Gastrocnemius medialis (tissue), 4 donors: ENCODE measurements around the gene ACAP1. TPM values are rescaled to one million over a fixed set of nuclear protein-coding genes. Genes with fewer than 3 reads are reported as not detected.
"Not testable (repeated sequence)": the region's sequence is repeated elsewhere in the genome, so short reads cannot be mapped to it uniquely, and the experiment has no call there.

ENCODE experiments used
- ATAC-seq, 2 donors: fragments of 150-250 bp; one replicate each; pipeline ENCODE4 v1.9.1; 2016
- DNase-seq, 2 donors: peaks; one replicate each; pipeline ENCODE4 v3.0.0-alpha.2; 2019
- H3K27ac ChIP-seq, 4 donors: fragments of 200-600 bp; sonication (generic); 1 replicate in 1 of 4; 2 replicates in 3 of 4; pipeline ENCODE4 v1.5.1; 2016 to 2018; ENCODE audit warnings: mild to moderate bottlenecking in 2 of 4, moderate library complexity in 1 of 4
- H3K27me3 ChIP-seq, 3 donors: fragments of 200-600 bp; sonication (generic) in 2 of 3; 1 replicate in 1 of 3; 2 replicates in 2 of 3; pipeline versions ENCODE4 v1.5.1 to v1.6.0; 2016 to 2019; ENCODE audit warnings: mild to moderate bottlenecking in 1 of 3, moderate library complexity in 1 of 3
- H3K36me3 ChIP-seq, 2 donors: fragments of 200-600 bp; sonication (generic) in 1 of 2; one replicate each; pipeline ENCODE4 v1.5.1; 2017 to 2018
- H3K4me1 ChIP-seq, 2 donors: fragments of 200-600 bp; sonication (generic) in 1 of 2; one replicate each; pipeline ENCODE4 v1.5.1; 2016 to 2017; ENCODE audit warnings: mild to moderate bottlenecking in 2 of 2
- H3K4me3 ChIP-seq, 4 donors: fragments of 200-600 bp; sonication (generic) in 3 of 4; 1 replicate in 1 of 4; 2 replicates in 3 of 4; pipeline ENCODE4 v1.5.1; 2016 to 2019; ENCODE audit warnings: mild to moderate bottlenecking in 2 of 4
- H3K9me3 ChIP-seq, 3 donors: fragments of 200-600 bp; sonication (generic) in 2 of 3; 1 replicate in 1 of 3; 2 replicates in 2 of 3; pipeline ENCODE4 v1.5.1; 2016 to 2019
- CTCF ChIP-seq, 5 experiments: fragments of 450-650 bp in 3 of 5; fragments of 200-600 bp in 2 of 5; sonication (generic) in 2 of 5; IDR thresholded peaks in 4 of 5; conservative IDR thresholded peaks in 1 of 5; 1 replicate in 4 of 5; 2 replicates in 1 of 5; pipeline ENCODE4 v1.5.1; 2016 to 2019; ENCODE audit warnings: antibody characterized with exemption in 5 of 5, mild to moderate bottlenecking in 3 of 5, moderate library complexity in 3 of 5
- POLR2A ChIP-seq, 2 donors: fragments of 450-650 bp; IDR thresholded peaks; one replicate each; pipeline ENCODE4 v1.6.1; 2017; ENCODE audit warnings: antibody characterized with exemption in 2 of 2, mild to moderate bottlenecking in 2 of 2, moderate library complexity in 2 of 2
- in situ Hi-C, 4 donors: fragments of 200-750 bp; cut with MboI; loops; one replicate each; pipeline versions ENCODE4 v1.15.0 to v1.8.0; 2017; ENCODE audit warnings: low sequenced_read_pairs in 4 of 4
- intact Hi-C: fragments of 100-400 bp; cut with DNase I; formaldehyde crosslinking; loops from one replicate; pipeline ENCODE4 v1.15.1; 2023; ENCODE audit warnings: low total_unique reads
- total RNA-seq, 4 donors: library from RNA; depleted of rRNA; stranded (reverse); fragments of >200 nt; gene quantifications; one replicate each; pipeline versions ENCODE4 v1.1.0 to v1.2.3, GENCODE V29; 2016

Gene ACAP1
- total RNA-seq, 4 donors from 2014 or later = 0.22 to 16.3 (median 1.7) TPM

- Histone ChIP-seq H3K9me3 (no peaks in the 10 kb centered on the region), H3K27me3 (peaks cover 24 to 45% (median 38%) of the 10 kb centered on the region in 3 donors), H3K4me1 (peaks cover 7% of the 10 kb centered on the region in 2 donors), H3K27ac (no peak overlapping the region), H3K4me3 (no peak overlapping the region), H3K36me3 (no peaks in the 10 kb centered on the region)
- in situ Hi-C loops = loop anchor here in 1 of 4 donors (25.0 kb wide), 1 partner anchor 298 kb away; the partner anchor contains the start of genes SLC16A11 and SLC16A13
- TF ChIP-seq POLR2A (IDR thresholded peaks at IDR 0.05) = no peak
- no peak for TF ChIP-seq CTCF (IDR thresholded peaks at IDR 0.05 in 4 of 5, conservative IDR thresholded peaks at IDR 0.05 in 1 of 5)
- intact Hi-C loops = no loop called here
- DNase-seq = no peak
- ATAC-seq = no peak
These were observed 1.3 kb upstream of the ACAP1 start for GRCh38 chr17:7334938-7335538.

GRCh38 chr17:7335765-7336164, 564 bp upstream of the ACAP1 start:
- H3K36me3 ChIP-seq, intact Hi-C loops, H3K9me3 ChIP-seq, DNase-seq, H3K27ac ChIP-seq, ATAC-seq, H3K4me1 ChIP-seq, H3K4me3 ChIP-seq: not testable (repeated sequence)
- in situ Hi-C loops = loop anchor here in 1 of 4 donors (25.0 kb wide), 1 partner anchor 298 kb away; the partner anchor contains the start of genes SLC16A11 and SLC16A13
- H3K27me3 ChIP-seq = peaks cover 29 to 46% (median 41%) of the 10 kb centered on the region in 3 donors

GRCh38 chr17:7337600-7337999, 1.3 kb downstream of the ACAP1 start:
- in situ Hi-C loops = loop anchor here in 1 of 4 donors (25.0 kb wide), 1 partner anchor 300 kb away; the partner anchor contains the start of genes SLC16A11 and SLC16A13
- H3K4me3 ChIP-seq, H3K4me1 ChIP-seq, H3K27ac ChIP-seq, DNase-seq, ATAC-seq, H3K9me3 ChIP-seq, H3K36me3 ChIP-seq, intact Hi-C loops: not testable (repeated sequence)
- peaks cover 29 to 50% (median 41%) of the 10 kb centered on the region in 3 donors for H3K27me3 ChIP-seq

DNA sequence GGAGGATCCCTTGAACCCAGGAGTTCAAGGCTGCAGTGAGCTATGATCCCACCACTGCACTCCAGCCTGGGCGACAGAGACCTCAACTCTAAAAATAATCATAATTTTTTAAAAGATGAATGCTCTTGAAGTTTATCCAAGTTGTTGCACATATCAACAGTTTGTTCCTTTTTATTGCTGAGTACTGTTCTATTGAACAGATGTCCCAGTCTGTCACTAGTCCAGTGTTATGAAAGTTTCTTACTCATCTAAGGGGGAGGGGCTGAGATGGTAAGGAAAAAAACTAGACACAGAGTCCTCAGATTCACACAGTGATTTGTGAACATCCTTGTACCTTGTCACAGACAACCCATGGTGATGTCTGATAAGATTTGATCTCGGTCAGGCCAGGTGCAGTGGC, 3.9 kb downstream of the ACAP1 start:
- TF ChIP-seq CTCF (IDR thresholded peaks at IDR 0.05 in 4 of 5, conservative IDR thresholded peaks at IDR 0.05 in 1 of 5) (no peak), POLR2A (IDR thresholded peaks at IDR 0.05) (no peak)
- in situ Hi-C loops = loop anchor here in 1 of 4 donors (10.0 to 25.0 kb wide), 2 partner anchors 225 to 303 kb away; partner anchors contain the start of genes SENP3, SLC16A11 and SLC16A13
- no peaks in the 10 kb centered on the region for H3K36me3 ChIP-seq
- no peak for DNase-seq
- no peaks in the 10 kb centered on the region for H3K9me3 ChIP-seq
- no peak overlapping the region for H3K27ac ChIP-seq
- ATAC-seq = peak; percentile 67 to 91
- intact Hi-C loops = loop anchor here (10.0 kb wide), 1 partner anchor 295 kb away; the partner anchor contains the start of gene SLC16A11
- H3K27me3 ChIP-seq = peaks cover 22 to 49% (median 32%) of the 10 kb centered on the region in 3 donors
- H3K4me3 ChIP-seq = no peak overlapping the region
- H3K4me1 ChIP-seq = peaks cover 0 to 6% of the 10 kb centered on the region in 2 donors

GRCh38 chr17:7341842-7342241, 5.5 kb downstream of the ACAP1 start:
- Histone ChIP-seq H3K27ac (no peak overlapping the region), H3K4me1 (peaks cover 0 to 6% of the 10 kb centered on the region in 2 donors), H3K36me3 (no peaks in the 10 kb centered on the region), H3K27me3 (peaks cover 10 to 34% (median 19%) of the 10 kb centered on the region in 3 donors), H3K4me3 (no peak overlapping the region), H3K9me3 (no peaks in the 10 kb centered on the region)
- in situ Hi-C loops (loop anchor here in 1 of 4 donors (10.0 to 25.0 kb wide), 2 partner anchors 223 to 305 kb away; partner anchors contain the start of genes SENP3, SLC16A11 and SLC16A13), intact Hi-C loops (loop anchor here (10.0 kb wide), 1 partner anchor 297 kb away; the partner anchor contains the start of gene SLC16A11)
- TF ChIP-seq CTCF (IDR thresholded peaks at IDR 0.05 in 4 of 5, conservative IDR thresholded peaks at IDR 0.05 in 1 of 5) (no peak), POLR2A (IDR thresholded peaks at IDR 0.05) (no peak)
- ATAC-seq (no peak), DNase-seq (no peak)
